Trophoblast cell (in vitro differentiated cells and primary cell): Measurements from ENCODE around the gene KPNB1.

Experiments
- DNase-seq, 2 donors: peaks; one replicate each; pipeline ENCODE4 v3.0.0-alpha.2; 2016
- H2AFZ ChIP-seq: 2 replicates; pipeline ENCODE4 v1.6.1; 2013; ENCODE audit warnings: low read length, moderate library complexity, mild to moderate bottlenecking; ENCODE audit not compliant: insufficient read depth, poor library complexity
- H2AK5ac ChIP-seq: 2 replicates; pipeline ENCODE4 v1.6.1; 2013; ENCODE audit warnings: mild to moderate bottlenecking, low read length
- H2BK120ac ChIP-seq: 2 replicates; pipeline ENCODE4 v1.6.1; 2013; ENCODE audit warnings: low read length, mild to moderate bottlenecking, moderate library complexity; ENCODE audit not compliant: insufficient read depth, poor library complexity
- H2BK12ac ChIP-seq: 2 replicates; pipeline ENCODE4 v1.6.1; 2013; ENCODE audit warnings: mild to moderate bottlenecking, low read length, moderate library complexity
- H2BK5ac ChIP-seq: 2 replicates; pipeline ENCODE4 v1.6.1; 2013; ENCODE audit warnings: low read length, low read depth, moderate library complexity, mild to moderate bottlenecking; ENCODE audit not compliant: poor library complexity
- H3K14ac ChIP-seq: 2 replicates; pipeline ENCODE4 v1.6.1; 2013; ENCODE audit warnings: mild to moderate bottlenecking, low read length
- H3K18ac ChIP-seq: 2 replicates; pipeline ENCODE4 v1.6.1; 2013; ENCODE audit warnings: mild to moderate bottlenecking, low read length
- H3K23ac ChIP-seq: 2 replicates; pipeline ENCODE4 v1.6.1; 2013; ENCODE audit warnings: low read length
- H3K27ac ChIP-seq: 2 replicates; pipeline ENCODE4 v1.5.1; 2013; ENCODE audit warnings: low read depth, mild to moderate bottlenecking, inconsistent platforms, low read length, moderate library complexity
- H3K27me3 ChIP-seq: 2 replicates; pipeline ENCODE4 v1.6.1; 2013; ENCODE audit warnings: inconsistent platforms, mild to moderate bottlenecking, low read length, moderate library complexity; ENCODE audit not compliant: insufficient read depth
- H3K36me3 ChIP-seq, 2 experiments: 1 replicate in 1 of 2; 2 replicates in 1 of 2; pipeline ENCODE4 v1.6.1; 2013; ENCODE audit warnings: low read length in 2 of 2, mild to moderate bottlenecking in 2 of 2, moderate library complexity in 1 of 2; ENCODE audit not compliant: insufficient read depth in 2 of 2, control insufficient read depth in 1 of 2
- H3K4ac ChIP-seq: 2 replicates; pipeline ENCODE4 v1.6.1; 2013; ENCODE audit warnings: low read depth, mild to moderate bottlenecking, low read length, moderate library complexity
- H3K4me1 ChIP-seq, 2 experiments: 1 replicate in 1 of 2; 2 replicates in 1 of 2; pipeline ENCODE4 v1.6.1; 2013; ENCODE audit warnings: low read length in 2 of 2, mild to moderate bottlenecking in 2 of 2, moderate library complexity in 1 of 2; ENCODE audit not compliant: insufficient read depth in 2 of 2, control insufficient read depth in 1 of 2
- H3K4me2 ChIP-seq: 2 replicates; pipeline ENCODE4 v1.6.1; 2013; ENCODE audit warnings: inconsistent platforms, mild to moderate bottlenecking, low read length, moderate library complexity
- H3K4me3 ChIP-seq: 2 replicates; pipeline ENCODE4 v1.5.1; 2013; ENCODE audit warnings: mild to moderate bottlenecking, low read depth, low read length, inconsistent platforms
- H3K79me1 ChIP-seq: one replicate; pipeline ENCODE4 v1.6.1; 2013; ENCODE audit warnings: low read length
- H3K79me2 ChIP-seq: 2 replicates; pipeline ENCODE4 v1.6.1; 2013; ENCODE audit warnings: low read length, mild to moderate bottlenecking; ENCODE audit not compliant: control insufficient read depth, insufficient read depth, poor library complexity
- H3K9ac ChIP-seq: 2 replicates; pipeline ENCODE4 v1.6.1; 2013; ENCODE audit warnings: mild to moderate bottlenecking, low read length
- H3K9me3 ChIP-seq: 2 replicates; pipeline ENCODE4 v1.6.1; 2013; ENCODE audit warnings: low read depth, mild to moderate bottlenecking, control low read depth, inconsistent platforms, low read length; ENCODE audit not compliant: insufficient read depth
- H4K12ac ChIP-seq: 2 replicates; pipeline ENCODE4 v1.6.1; 2013; ENCODE audit warnings: low read depth, mild to moderate bottlenecking, low read length, moderate library complexity
- H4K8ac ChIP-seq: 2 replicates; pipeline ENCODE4 v1.6.1; 2013; ENCODE audit warnings: low read depth, mild to moderate bottlenecking, low read length, moderate library complexity
- H4K91ac ChIP-seq: one replicate; pipeline ENCODE4 v1.6.1; 2013; ENCODE audit warnings: low read depth, mild to moderate bottlenecking, low read length, moderate library complexity
- WGBS: extraction: QIAGEN DNeasy Blood & Tissue Kit; methylation state at CpG from one replicate; pipeline ENCODE4 v1.1.7; 2013; ENCODE audit warnings: missing lambda C conversion rate; ENCODE audit not compliant: insufficient read length, insufficient coverage; ENCODE audit errors: extremely low coverage; 5-methylcytosine and 5-hydroxymethylcytosine counted together

KPNB1 gene

GRCh38 chr17:47686664-47687327 is 37.1 kb downstream of the KPNB1 start:
- no peak overlapping the region for H3K4me3 ChIP-seq
- H2BK120ac ChIP-seq: no peak overlapping the region
- no peak overlapping the region for H3K18ac ChIP-seq
- H4K91ac ChIP-seq: no peak overlapping the region
- H4K8ac ChIP-seq: no peak overlapping the region
- H2BK5ac ChIP-seq: no peak overlapping the region
- H3K4ac ChIP-seq: no peak overlapping the region
- H3K79me2 ChIP-seq: no peaks in the 10 kb centered on the region
- H2BK12ac ChIP-seq: no peak overlapping the region
- H2AFZ ChIP-seq: no peak overlapping the region
- H2AK5ac ChIP-seq: no peak overlapping the region
- H3K4me2 ChIP-seq: no peak overlapping the region
- no peak overlapping the region for H3K14ac ChIP-seq
- no peaks in the 10 kb centered on the region for H3K4me1 ChIP-seq
- peak in 1 of 2 donors; percentile 10 for DNase-seq
- no CpG with 5 or more reads among the region's 7 CpGs for WGBS
- peaks cover 8 to 24% of the 10 kb centered on the region in 2 experiments for H3K36me3 ChIP-seq
- no peaks in the 10 kb centered on the region for H3K27me3 ChIP-seq
- no peaks in the 10 kb centered on the region for H3K9me3 ChIP-seq
- no peaks in the 10 kb centered on the region for H3K79me1 ChIP-seq
- H3K23ac ChIP-seq: no peak overlapping the region
- H3K9ac ChIP-seq: no peak overlapping the region
- no peak overlapping the region for H3K27ac ChIP-seq
- no peak overlapping the region for H4K12ac ChIP-seq

- Histone ChIP-seq H2AFZ (no peak overlapping the region), H2BK120ac (no peak overlapping the region), H3K27me3 (no peaks in the 10 kb centered on the region), H2BK5ac (no peak overlapping the region), H4K8ac (no peak overlapping the region), H3K14ac (no peak overlapping the region), H3K27ac (no peak overlapping the region), H3K4ac (no peak overlapping the region), H4K91ac (no peak overlapping the region), H3K79me2 (no peaks in the 10 kb centered on the region), H3K23ac (no peak overlapping the region), H3K4me1 (no peaks in the 10 kb centered on the region), H3K18ac (no peak overlapping the region), H2BK12ac (no peak overlapping the region), H3K79me1 (no peaks in the 10 kb centered on the region), H3K36me3 (peaks cover 6 to 19% of the 10 kb centered on the region in 2 experiments), H3K4me2 (no peak overlapping the region), H2AK5ac (no peak overlapping the region), H4K12ac (no peak overlapping the region), H3K9ac (no peak overlapping the region), H3K4me3 (no peak overlapping the region), H3K9me3 (no peaks in the 10 kb centered on the region)
- DNase-seq: no peak
Measured at GRCh38 chr17:47687328-47687690, 37.6 kb downstream of the KPNB1 start.

DNA sequence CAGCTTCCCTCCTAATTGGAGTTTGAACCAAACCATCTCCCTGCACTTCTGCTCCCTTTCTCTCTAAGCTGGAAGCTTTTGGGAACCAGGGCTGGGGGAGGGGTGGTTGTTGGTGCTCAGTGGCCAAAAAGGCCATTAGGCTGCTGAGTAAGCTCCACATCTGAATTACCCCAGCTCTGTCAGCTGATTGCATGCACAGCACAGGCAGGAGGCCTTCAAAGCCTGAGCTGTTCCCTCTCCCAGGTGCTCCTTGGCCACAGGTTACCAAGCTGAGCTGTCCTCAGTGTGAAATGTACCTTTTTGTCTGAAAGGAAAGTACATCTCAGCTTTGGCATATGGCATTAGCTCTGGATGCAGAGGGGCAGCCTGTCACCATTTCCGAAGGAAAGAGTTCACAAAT is 38.0 kb downstream of the KPNB1 start:
- Histone ChIP-seq H3K27me3 (no peaks in the 10 kb centered on the region), H3K79me2 (no peaks in the 10 kb centered on the region), H2BK12ac (no peak overlapping the region), H3K23ac (no peak overlapping the region), H3K4ac (no peak overlapping the region), H3K9ac (no peak overlapping the region), H3K36me3 (peaks cover 2 to 14% of the 10 kb centered on the region in 2 experiments), H3K18ac (no peak overlapping the region), H3K14ac (no peak overlapping the region), H2BK5ac (no peak overlapping the region), H3K27ac (no peak overlapping the region), H3K4me2 (no peak overlapping the region), H2AK5ac (no peak overlapping the region), H3K9me3 (no peaks in the 10 kb centered on the region), H4K8ac (no peak overlapping the region), H4K91ac (no peak overlapping the region), H4K12ac (no peak overlapping the region), H2AFZ (no peak overlapping the region), H3K79me1 (no peaks in the 10 kb centered on the region), H3K4me1 (no peaks in the 10 kb centered on the region), H3K4me3 (no peak overlapping the region), H2BK120ac (no peak overlapping the region)
- no peak for DNase-seq
- no CpG with 5 or more reads among the region's 1 CpG for WGBS

GRCh38 chr17:47690121-47690520 is 40.4 kb downstream of the KPNB1 start:
- no peak overlapping the region for H3K4me3 ChIP-seq
- H2BK5ac ChIP-seq: no peak overlapping the region
- H4K8ac ChIP-seq: no peak overlapping the region
- no peak overlapping the region for H4K12ac ChIP-seq
- peaks cover 2 to 4% of the 10 kb centered on the region in 2 experiments for H3K36me3 ChIP-seq
- no peaks in the 10 kb centered on the region for H3K27me3 ChIP-seq
- no peak overlapping the region for H3K14ac ChIP-seq
- no peak overlapping the region for H2AFZ ChIP-seq
- no peak overlapping the region for H3K4me2 ChIP-seq
- H2AK5ac ChIP-seq: no peak overlapping the region
- no CpG with 5 or more reads among the region's 3 CpGs for WGBS
- no peak overlapping the region for H3K18ac ChIP-seq
- H3K27ac ChIP-seq: no peak overlapping the region
- no peak overlapping the region for H4K91ac ChIP-seq
- H3K4me1 ChIP-seq: peaks cover 4 to 9% of the 10 kb centered on the region in 2 experiments
- no peak overlapping the region for H2BK120ac ChIP-seq
- H3K9me3 ChIP-seq: no peaks in the 10 kb centered on the region
- H3K23ac ChIP-seq: no peak overlapping the region
- H3K79me1 ChIP-seq: peaks cover 8% of the 10 kb centered on the region
- peaks cover 2% of the 10 kb centered on the region for H3K79me2 ChIP-seq
- no peak overlapping the region for H2BK12ac ChIP-seq
- no peak for DNase-seq
- H3K4ac ChIP-seq: no peak overlapping the region
- no peak overlapping the region for H3K9ac ChIP-seq
